Mesenteric fat pad (tissue), 1 donor: ENCODE data around the gene A1BG. TPM values are rescaled to one million over a fixed set of nuclear protein-coding genes. Genes with fewer than 3 reads are reported as not detected.
A peak's percentile ranks its signal among the peaks of the same experiment; 100 is the strongest.

Experiments
- DNase-seq: peaks from one replicate; pipeline ENCODE4 v3.0.0-alpha.2; 2020; ENCODE audit warnings: low spot score
- microRNA-seq: library from miRNA; unstranded; fragments of <30 nt; microRNA quantifications from one replicate; pipeline ENCODE4 v1.2.0, GENCODE V29; 2020; ENCODE audit warnings: borderline number of aligned reads
- total RNA-seq: library from RNA; stranded (reverse); fragmentation: NEBNext Ultra II Directional; extraction: Animal tissue kit (Norgen Biotek cat#: 25700); gene quantifications from one replicate; pipeline ENCODE4 v1.2.1, GENCODE V29; 2021
- donor health status: DM: yes; HTN: yes; CAD: no.

Gene A1BG
- total RNA-seq, 1 donor from 2014 or later: 8.4 TPM

DNA sequence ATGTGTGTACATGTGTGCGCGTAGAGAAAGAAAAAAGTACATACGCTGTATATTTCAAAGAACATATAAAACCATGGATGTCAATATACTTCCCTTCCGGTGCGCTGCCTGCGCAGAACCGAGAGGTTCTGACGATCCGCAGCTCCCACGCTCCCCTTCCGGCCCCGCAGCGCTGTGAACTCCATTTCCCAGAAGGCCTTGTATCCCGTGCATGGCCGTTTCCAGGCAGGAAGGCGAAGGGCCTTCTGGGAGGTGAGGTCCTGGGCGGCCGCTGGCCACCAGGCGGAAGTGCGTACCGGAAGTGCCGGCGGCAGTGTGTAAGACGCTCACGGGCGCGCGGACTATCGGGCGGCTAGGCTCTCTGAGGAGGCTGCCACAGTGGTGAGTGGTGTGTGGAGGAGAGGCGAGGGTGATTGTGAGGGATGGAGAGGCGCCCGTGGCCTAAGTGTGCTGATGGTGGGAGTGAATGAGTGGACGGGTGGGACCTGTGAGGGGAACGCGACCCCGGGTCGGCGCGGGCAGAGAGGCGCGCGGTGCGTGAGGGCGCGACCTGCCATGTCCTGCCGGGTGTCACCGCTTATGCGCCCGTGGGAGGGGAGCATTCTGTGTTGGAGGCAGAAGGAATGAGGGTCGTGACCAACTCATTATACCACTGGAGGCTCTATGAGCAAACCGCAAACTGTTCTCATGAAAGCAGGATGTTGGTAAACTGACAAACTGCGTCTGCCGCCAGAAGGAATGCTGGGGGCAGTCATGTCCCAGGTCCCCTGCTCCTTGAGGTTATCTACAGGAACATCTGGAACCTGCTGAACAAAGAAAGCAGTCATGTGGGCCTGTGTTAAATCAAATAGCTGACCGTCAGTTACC, 48.0 kb downstream of the A1BG start, which contains the start of gene ERVK3-1:
Gene ERVK3-1, plus strand, starts transcription at position 313 of the 867 bp plus-strand sequence. CDS start 6,792 bp downstream, outside the sequence.
- peak; percentile 99 for DNase-seq

DNA sequence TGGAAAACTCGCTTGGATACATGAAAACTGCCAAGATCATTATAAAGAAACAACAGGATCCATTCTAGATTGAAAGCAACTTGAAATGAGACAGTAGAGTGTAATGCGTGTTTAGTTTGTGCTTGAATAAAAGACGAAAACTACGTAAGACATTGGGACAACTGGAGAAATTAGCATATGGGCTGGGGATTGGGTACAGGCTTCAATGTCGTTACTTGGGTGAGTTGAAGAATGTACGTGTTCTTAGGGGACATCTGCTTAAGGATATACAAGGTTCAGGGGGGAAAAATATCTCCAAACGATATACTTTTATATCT, 48.6 kb downstream of the A1BG start:
- no peak for DNase-seq

DNA sequence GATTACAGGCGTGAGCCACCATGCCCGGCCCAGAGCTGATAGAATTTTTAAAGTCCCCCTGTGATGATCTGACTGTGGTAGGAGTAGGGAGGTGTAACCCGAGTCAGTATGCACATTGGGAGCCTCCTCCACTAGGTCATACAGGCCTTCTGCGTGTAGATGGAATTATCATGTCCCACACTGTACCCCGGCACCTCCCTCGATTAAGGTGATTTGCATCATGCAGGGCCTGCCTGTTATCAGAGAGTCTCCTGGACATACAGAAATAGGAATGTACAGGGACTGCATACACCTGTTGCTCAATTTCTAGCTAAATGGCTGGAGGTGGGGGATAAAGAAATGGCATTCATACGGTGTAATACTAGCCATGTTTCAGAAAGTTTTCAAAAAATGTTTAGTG, 49.0 kb downstream of the A1BG start:
- DNase-seq: no peak

DNA sequence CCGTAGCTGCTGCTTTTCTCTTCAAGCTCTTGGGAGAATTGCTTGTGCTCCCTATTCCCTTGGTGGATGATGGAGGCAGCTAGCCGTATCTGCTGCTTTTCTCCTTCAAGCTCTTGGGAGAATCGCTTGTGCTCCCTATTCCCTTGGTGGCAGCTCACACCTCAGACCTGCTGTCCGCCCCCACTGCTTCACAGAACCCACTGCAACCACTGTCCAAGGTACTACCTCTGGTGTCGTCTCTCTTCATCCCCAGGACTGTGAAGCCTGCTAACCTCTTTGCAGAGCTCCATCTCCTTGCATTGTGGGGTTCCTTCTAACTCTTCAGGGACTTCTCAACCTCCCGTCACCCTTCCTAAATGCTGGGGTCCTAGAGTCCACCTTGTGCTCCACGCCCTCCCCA, 52.7 kb downstream of the A1BG start:
- no peak for DNase-seq

DNA sequence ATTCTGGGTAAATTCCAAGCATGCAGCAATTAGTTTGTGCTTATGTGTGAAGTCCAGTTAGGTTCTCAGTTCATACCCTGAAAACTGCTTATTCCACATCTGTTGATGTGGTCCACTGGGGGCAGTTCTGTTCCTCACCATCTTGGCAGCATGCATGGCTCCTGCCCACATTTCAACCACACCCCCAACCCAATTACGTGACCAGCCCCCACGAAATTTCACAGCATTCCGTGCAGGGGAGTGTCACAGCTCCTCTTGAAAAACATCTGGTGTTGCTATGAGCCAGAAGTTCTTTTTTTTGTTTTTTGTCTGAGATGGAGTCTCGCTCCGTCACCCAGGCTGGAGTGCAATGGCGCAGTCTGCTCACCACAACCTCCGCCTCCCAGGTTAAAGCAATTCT, 57.2 kb downstream of the A1BG start:
- DNase-seq: peak; percentile 75

Small RNA genes lying within 50 kb of the gene (microRNA-seq; reads per million reads assigned to microRNA genes)
- not detected for gene MIR4754
- gene MIR6806: not detected

Other genes with a start within 250 kb of the A1BG start
- gene ZNF329, start 202.7 kb downstream of the A1BG start, total RNA-seq: 8.3 TPM
- gene ZNF274, start 170.4 kb downstream of the A1BG start, total RNA-seq: 20.5 TPM
- gene ZNF544, start 124.6 kb downstream of the A1BG start, total RNA-seq: 25.2 TPM
- 5.1 TPM for gene ZNF8, start 74.5 kb downstream of the A1BG start, total RNA-seq
- gene ERVK3-1, start 48.1 kb downstream of the A1BG start, total RNA-seq: 30.6 TPM
- 2.5 TPM for gene ZSCAN22, start 26.5 kb downstream of the A1BG start, total RNA-seq
- gene ZNF497, start 9.3 kb upstream of the A1BG start, total RNA-seq: 0.19 TPM
- 0.48 TPM for gene ZNF837, start 27.5 kb upstream of the A1BG start, total RNA-seq
- 673 TPM for gene RPS5, start 33.8 kb upstream of the A1BG start, total RNA-seq
- not detected for gene RNF225, start 42.2 kb upstream of the A1BG start, total RNA-seq
- 15.4 TPM for gene ZNF584, start 55.2 kb upstream of the A1BG start, total RNA-seq
- gene ZNF132, start 86.7 kb upstream of the A1BG start, total RNA-seq: 4.0 TPM
- gene ZNF324B, start 98.1 kb upstream of the A1BG start, total RNA-seq: 5.2 TPM
- 6.7 TPM for gene ZNF324, start 113.6 kb upstream of the A1BG start, total RNA-seq
- gene ZNF446, start 122.9 kb upstream of the A1BG start, total RNA-seq: 5.6 TPM
- gene SLC27A5, start 158.5 kb upstream of the A1BG start, total RNA-seq: 6.5 TPM
- gene ZBTB45, start 166.3 kb upstream of the A1BG start, total RNA-seq: 11.8 TPM
- gene TRIM28, start 190.6 kb upstream of the A1BG start, total RNA-seq: 185 TPM
- gene CHMP2A, start 201.6 kb upstream of the A1BG start, total RNA-seq: 116 TPM
- 69.4 TPM for gene UBE2M, start 205.1 kb upstream of the A1BG start, total RNA-seq
- gene MZF1, start 219.8 kb upstream of the A1BG start, total RNA-seq: 16.2 TPM